GM18505 (cell line): Measurements from ENCODE around the gene C6orf89.

Experiments
- ATAC-seq: cut with Tn5 transposase; IDR thresholded peaks from one replicate; pipeline ENCODE4 v1.9.1; 2021; ENCODE audit not compliant: unreplicated experiment
- POLR2A ChIP-seq: IDR thresholded peaks from 4 replicates; pipeline ENCODE4 v1.6.1; 2011; ENCODE audit warnings: borderline replicate concordance; ENCODE audit not compliant: insufficient read depth, insufficient read length; ENCODE audit errors: extremely low read depth

C6orf89 gene

DNA sequence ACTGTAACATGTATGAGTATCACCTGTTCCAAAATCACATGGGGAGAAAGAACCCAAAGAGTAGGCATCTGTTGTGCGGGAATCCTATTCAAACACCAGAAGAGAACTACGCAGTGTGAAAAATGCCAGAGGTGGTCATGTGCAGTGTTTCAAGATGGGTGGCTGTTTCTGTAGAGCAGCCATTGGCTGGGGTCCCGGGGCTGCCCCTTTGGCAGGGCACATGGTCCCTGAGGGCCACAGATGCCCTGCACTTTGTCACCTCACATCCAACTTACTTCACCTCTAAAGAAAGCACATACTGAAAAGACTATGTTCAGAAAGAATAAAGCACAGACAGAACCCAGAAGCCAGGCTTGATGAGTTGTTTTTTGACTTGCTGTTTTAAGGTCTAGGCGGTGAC, 87.9 kb downstream of the C6orf89 start:
- no peak for TF ChIP-seq POLR2A
- no peak for ATAC-seq

DNA sequence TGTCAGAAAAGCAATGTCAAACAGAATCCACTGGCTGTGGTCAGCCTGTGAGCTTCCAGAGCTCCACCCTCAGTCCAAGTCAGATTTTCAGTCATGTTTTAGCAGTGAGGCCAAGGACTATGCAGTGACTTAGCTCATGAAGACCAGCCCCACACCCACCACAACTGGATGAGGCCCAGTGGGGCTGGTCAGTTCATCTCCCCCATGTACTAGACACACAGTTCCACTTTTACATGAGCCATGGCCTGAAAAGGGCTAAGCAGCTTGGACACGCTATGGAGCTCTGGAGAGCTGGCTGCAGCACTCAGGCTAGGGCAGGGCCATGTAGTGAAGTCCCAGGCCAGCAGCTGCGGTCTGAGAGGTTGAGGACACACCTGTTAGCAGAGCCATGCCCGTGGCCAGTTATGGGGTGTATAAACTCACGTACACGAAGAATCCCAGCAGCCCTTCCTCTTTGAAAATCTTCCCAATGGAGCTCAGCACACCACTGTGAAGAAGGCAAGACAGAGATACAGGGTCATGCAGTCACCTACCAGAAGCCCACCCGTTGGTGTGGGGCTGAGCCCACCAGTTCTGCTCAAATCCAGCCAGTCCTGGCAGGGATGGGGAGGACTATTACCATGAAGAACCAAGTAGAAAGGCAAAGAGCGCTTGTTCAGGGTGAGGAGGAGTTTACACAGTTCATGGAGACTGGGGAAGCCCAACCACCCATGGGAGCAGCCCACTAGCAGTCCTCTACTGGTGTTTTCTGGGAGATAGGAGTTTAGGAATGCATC, 89.7 kb downstream of the C6orf89 start:
- TF ChIP-seq POLR2A = no peak
- ATAC-seq = no peak

DNA sequence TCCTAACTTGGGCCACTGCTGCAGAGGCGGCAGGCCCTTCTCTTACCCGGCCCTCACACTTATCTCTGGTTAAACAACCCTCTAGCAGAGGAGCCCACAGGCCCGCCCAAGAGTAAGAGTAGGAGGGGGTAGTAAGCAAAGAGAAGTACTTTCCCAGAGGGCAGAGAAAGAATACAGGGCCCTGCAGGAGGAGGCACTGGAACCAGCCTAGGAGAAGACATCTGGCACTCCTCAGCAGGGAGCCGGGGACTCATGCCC, 90.2 kb downstream of the C6orf89 start:
- TF ChIP-seq POLR2A = no peak

DNA sequence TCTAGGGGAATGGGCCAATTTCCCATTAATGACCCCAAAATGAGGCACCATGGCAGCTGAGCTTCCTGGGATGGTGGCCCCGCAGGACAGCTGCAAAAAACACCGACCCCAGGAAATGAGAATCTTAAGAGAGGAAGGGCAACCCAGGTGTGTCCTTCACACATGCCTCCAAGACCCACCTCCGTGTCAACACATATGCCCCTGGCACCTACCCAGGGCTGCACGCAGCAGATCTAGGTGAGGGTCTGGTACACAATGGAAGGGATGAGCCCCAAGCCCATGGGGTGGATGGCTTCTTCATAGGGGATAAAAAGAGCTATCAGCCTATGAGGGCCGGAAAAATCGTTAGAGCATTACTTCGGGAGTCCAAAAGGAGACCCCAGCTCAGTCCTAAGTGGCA, 90.8 kb downstream of the C6orf89 start:
- TF ChIP-seq POLR2A = no peak
- no peak for ATAC-seq

More for the DNA sequence above, 90.2 kb downstream of the C6orf89 start:
- ATAC-seq = no peak

DNA sequence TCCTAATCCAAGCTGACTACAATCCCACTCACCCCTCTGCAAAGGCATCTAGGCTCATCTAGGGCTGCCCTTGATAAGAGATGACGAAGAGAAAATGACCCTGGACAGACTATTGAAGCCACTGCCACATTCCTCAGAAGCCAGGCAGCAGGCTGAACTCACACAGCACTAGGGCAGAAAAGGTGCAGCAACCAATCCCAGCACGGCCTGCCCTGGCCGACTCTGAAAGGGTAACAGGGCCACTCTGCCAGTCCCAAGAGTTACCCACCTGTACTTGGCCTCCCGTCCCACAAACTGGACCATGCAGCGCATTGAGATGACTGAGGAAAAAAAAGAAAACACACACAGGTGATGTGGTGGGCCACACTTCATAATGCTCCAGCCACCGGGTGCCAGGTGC, 91.2 kb downstream of the C6orf89 start:
- ATAC-seq = no peak

DNA sequence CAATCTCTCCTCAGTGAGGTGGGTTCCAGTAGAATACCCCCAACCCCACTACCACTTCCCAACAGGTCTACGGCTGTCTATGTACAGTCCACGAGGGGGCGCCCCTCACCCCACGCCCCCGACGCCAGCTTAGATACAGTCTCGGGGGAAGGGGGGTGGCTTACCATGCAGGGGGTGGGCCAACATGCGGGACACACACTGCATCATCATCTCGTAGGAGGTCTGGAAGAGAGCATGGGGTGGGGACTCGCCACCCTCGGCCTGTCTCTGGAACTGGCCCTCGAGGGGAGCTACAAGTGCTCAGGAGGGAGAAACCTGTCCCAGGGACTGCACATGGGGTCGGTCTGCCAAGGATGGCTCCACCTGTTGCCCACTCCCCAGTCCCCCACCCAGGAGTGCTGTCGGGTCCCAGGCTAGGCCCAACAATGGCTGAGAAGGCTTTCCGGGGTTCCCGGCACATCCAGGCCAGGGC, 91.8 kb downstream of the C6orf89 start:
- no peak for TF ChIP-seq POLR2A
- ATAC-seq = no peak

More for the DNA sequence above, 91.2 kb downstream of the C6orf89 start:
- TF ChIP-seq POLR2A = no peak
